ENCODE data around the gene DNAH17.

DNAH17 gene

DNA sequence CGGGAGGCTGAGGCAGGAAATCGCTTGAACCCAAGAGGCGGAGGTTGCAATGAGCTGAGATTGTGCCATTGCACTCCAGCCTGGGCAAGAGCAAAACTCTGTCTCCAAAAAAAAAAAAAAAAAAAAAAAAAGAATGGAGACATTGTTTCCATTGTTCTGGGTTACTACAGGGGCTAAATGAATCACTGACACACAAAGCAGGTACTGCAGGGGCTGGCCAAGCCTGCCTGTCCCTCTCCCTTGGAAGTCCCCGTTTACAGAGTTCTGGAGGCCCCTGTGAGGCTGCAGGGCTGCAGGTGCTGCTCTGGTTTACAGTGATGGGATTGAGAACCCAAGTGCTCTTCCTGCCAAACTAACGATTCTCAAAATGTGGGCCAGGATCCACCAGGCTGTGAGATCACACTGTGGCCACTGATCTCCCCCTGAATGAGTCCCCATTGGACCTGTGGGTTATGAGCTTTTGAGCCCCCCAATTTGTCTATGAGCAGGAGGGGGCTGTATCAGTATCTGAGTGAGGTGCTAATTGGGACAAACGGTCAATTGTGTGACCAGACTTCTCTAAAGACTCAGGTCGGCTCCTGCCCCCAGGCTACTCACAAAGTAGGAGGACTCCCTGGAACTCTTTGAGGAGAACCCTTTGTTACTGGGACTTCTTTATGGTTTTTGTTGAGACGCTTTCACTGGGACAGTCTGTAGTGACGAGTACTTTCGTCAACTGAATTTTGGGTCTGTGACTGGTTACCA, 39.0 kb downstream of the DNAH17 start:
- Histone ChIP-seq H3K9me3 (ENCODE audit: control insufficient read depth, insufficient read depth, low read depth, low read length) (no peaks in the 10 kb centered on the region), H3K4me1 (ENCODE audit: control insufficient read depth, insufficient read depth, low read length) (peaks cover 11% of the 10 kb centered on the region), H3K36me3 (ENCODE audit: control insufficient read depth in 2 of 2, insufficient read depth in 1 of 2, low read length in 2 of 2) (no peaks in the 10 kb centered on the region), H3K4me3 (ENCODE audit: low read depth, low read length) (no peak overlapping the region), H3K27ac (ENCODE audit: extremely low read depth, low read depth, low read length) (no peak overlapping the region)
- CTCF ChIA-PET: no interaction called here
- POLR2A ChIA-PET: no interaction called here
- no peak for TF ChIP-seq ZNF423 (tag by site-specific recombination; IDR thresholded peaks at IDR 0.05)
- no peak for TF ChIP-seq PATZ1 (tag by site-specific recombination; IDR thresholded peaks at IDR 0.05)
- no peak for TF ChIP-seq ZNF302 (tag by site-specific recombination; IDR thresholded peaks at IDR 0.05; ENCODE audit: low read depth)
- TF ChIP-seq ZNF768 (tag by site-specific recombination; IDR thresholded peaks at IDR 0.05): no peak
- no peak for TF ChIP-seq ZNF624 (tag by site-specific recombination; IDR thresholded peaks at IDR 0.05)
- no peak for TF ChIP-seq ZBTB20 (tag by site-specific recombination; IDR thresholded peaks at IDR 0.05)
- no peak for TF ChIP-seq RBAK (tag by site-specific recombination; IDR thresholded peaks at IDR 0.05)
- no peak for TF ChIP-seq ZNF174 (tag by site-specific recombination; IDR thresholded peaks at IDR 0.05)
- TF ChIP-seq ZNF830 (tag by site-specific recombination; IDR thresholded peaks at IDR 0.05; ENCODE audit: low read depth): no peak
- TF ChIP-seq ZNF837 (tag by site-specific recombination; IDR thresholded peaks at IDR 0.05): no peak
- no peak for TF ChIP-seq ZNF660 (tag by site-specific recombination; IDR thresholded peaks at IDR 0.05)
- TF ChIP-seq ZBTB7A (tag by site-specific recombination; IDR thresholded peaks at IDR 0.05; ENCODE audit: low read depth): no peak
- no peak for TF ChIP-seq BCL11A (tag by site-specific recombination; IDR thresholded peaks at IDR 0.05; ENCODE audit: low read depth)
- TF ChIP-seq, protein P1, sequence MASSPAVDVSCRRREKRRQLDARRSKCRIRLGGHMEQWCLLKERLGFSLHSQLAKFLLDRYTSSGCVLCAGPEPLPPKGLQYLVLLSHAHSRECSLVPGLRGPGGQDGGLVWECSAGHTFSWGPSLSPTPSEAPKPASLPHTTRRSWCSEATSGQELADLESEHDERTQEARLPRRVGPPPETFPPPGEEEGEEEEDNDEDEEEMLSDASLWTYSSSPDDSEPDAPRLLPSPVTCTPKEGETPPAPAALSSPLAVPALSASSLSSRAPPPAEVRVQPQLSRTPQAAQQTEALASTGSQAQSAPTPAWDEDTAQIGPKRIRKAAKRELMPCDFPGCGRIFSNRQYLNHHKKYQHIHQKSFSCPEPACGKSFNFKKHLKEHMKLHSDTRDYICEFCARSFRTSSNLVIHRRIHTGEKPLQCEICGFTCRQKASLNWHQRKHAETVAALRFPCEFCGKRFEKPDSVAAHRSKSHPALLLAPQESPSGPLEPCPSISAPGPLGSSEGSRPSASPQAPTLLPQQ (tag by site-specific recombination; IDR thresholded peaks at IDR 0.05): no peak
- no peak for TF ChIP-seq ZNF645 (tag by site-specific recombination; IDR thresholded peaks at IDR 0.05)
- TF ChIP-seq ZNF514 (tag by site-specific recombination; IDR thresholded peaks at IDR 0.05): no peak

- Histone ChIP-seq H3K36me3 (ENCODE audit: control insufficient read depth in 2 of 2, insufficient read depth in 1 of 2, low read length in 2 of 2) (no peaks in the 10 kb centered on the region), H3K9me3 (ENCODE audit: control insufficient read depth, insufficient read depth, low read depth, low read length) (no peaks in the 10 kb centered on the region), H3K4me3 (ENCODE audit: low read depth, low read length) (no peak overlapping the region), H3K27ac (ENCODE audit: extremely low read depth, low read depth, low read length) (no peak overlapping the region), H3K4me1 (ENCODE audit: control insufficient read depth, insufficient read depth, low read length) (peaks cover 11% of the 10 kb centered on the region)
- CTCF ChIA-PET: interaction anchor here (0.6 kb wide), 1 partner anchor 171 kb away, joined by 3 read pairs; no protein-coding TSS in a partner anchor
- POLR2A ChIA-PET: no interaction called here
- TF ChIP-seq BCL11A (tag by site-specific recombination; IDR thresholded peaks at IDR 0.05; ENCODE audit: low read depth) (no peak), ZNF398 (tag by site-specific recombination; IDR thresholded peaks at IDR 0.05) (no peak), ZNF146 (tag by site-specific recombination; IDR thresholded peaks at IDR 0.05) (no peak), ZBTB26 (tag by site-specific recombination; optimal IDR thresholded peaks at IDR 0.05) (no peak), HOXC10 (CRISPR knock-in tag; IDR thresholded peaks at IDR 0.05) (no peak), ZNF473 (tag by site-specific recombination; IDR thresholded peaks at IDR 0.05) (no peak), ZNF660 (tag by site-specific recombination; IDR thresholded peaks at IDR 0.05) (no peak), ZNF837 (tag by site-specific recombination; IDR thresholded peaks at IDR 0.05) (no peak)
These were observed 39.9 kb downstream of the DNAH17 start for GRCh38 chr17:78537217-78537860.

Measured in HEK293 (cell line).